SU-DHL-6 (cell line): ENCODE measurements around the gene MKKS.

Experiments used
- H2AFZ ChIP-seq: fragments of 200-600 bp; sonication (generic); 2 replicates; pipeline ENCODE4 v1.6.1; 2014; ENCODE audit warnings: low read depth, mild to moderate bottlenecking, moderate library complexity, mixed read lengths, antibody characterized with exemption, low read length; ENCODE audit not compliant: severe bottlenecking
- H3F3A ChIP-seq: fragments of 200-600 bp; shearing (Covaris generic); 2 replicates; pipeline ENCODE4 v1.6.0; 2016; ENCODE audit warnings: antibody characterized with exemption, mild to moderate bottlenecking; ENCODE audit not compliant: insufficient read depth
- H3K27ac ChIP-seq: fragments of 200-600 bp; sonication (generic); 2 replicates; pipeline ENCODE4 v1.5.1; 2016; ENCODE audit warnings: low read depth, mild to moderate bottlenecking, low read length, moderate library complexity, mixed read lengths
- H3K27me3 ChIP-seq: fragments of 200-600 bp; sonication (generic), shearing (Covaris generic); 2 replicates; pipeline ENCODE4 v1.6.0; 2014; ENCODE audit warnings: mild to moderate bottlenecking, low read length
- H3K36me3 ChIP-seq: fragments of 200-600 bp; sonication (generic); 2 replicates; pipeline ENCODE4 v1.6.1; 2014; ENCODE audit warnings: mild to moderate bottlenecking, low read length, mixed read lengths
- H3K4me2 ChIP-seq: fragments of 300-600, 200-600 bp; shearing (Covaris generic), sonication (generic); 2 replicates; pipeline ENCODE4 v1.6.0; 2014; ENCODE audit warnings: low read length, low read depth, mild to moderate bottlenecking; ENCODE audit not compliant: poor library complexity, severe bottlenecking
- H3K4me3 ChIP-seq: fragments of 200-600 bp; sonication (generic); 2 replicates; pipeline ENCODE4 v1.5.1; 2014; ENCODE audit warnings: antibody characterized with exemption, low read length, mild to moderate bottlenecking, mixed read lengths; ENCODE audit not compliant: insufficient read depth, poor library complexity, severe bottlenecking
- H3K79me2 ChIP-seq: fragments of 200-600 bp; sonication (generic); 2 replicates; pipeline ENCODE4 v1.6.1; 2014; ENCODE audit warnings: mild to moderate bottlenecking, low read length, moderate library complexity; ENCODE audit not compliant: insufficient read depth
- H3K9ac ChIP-seq: fragments of 200-600 bp; sonication (generic); 2 replicates; pipeline ENCODE4 v1.7.0; 2014; ENCODE audit warnings: mild to moderate bottlenecking, low read length
- H3K9me2 ChIP-seq: fragments of 200-600 bp; sonication (generic); replicated peaks from 2 replicates; pipeline ENCODE4 v1.6.1; 2014; ENCODE audit warnings: low read length; ENCODE audit not compliant: insufficient read depth
- H3K9me3 ChIP-seq: fragments of 200-600 bp; sonication (generic); 2 replicates; pipeline ENCODE4 v1.6.1; 2014; ENCODE audit warnings: low read length, mixed read lengths; ENCODE audit not compliant: insufficient read depth
- H4K20me1 ChIP-seq: fragments of 200-600 bp; sonication (generic); 2 replicates; pipeline ENCODE4 v1.6.1; 2014; ENCODE audit warnings: low read depth, mild to moderate bottlenecking, antibody characterized with exemption, low read length, moderate library complexity, mixed read lengths
- CTCF ChIP-seq: fragments of 200-600 bp; sonication (generic); IDR thresholded peaks from one replicate; pipeline ENCODE4 v1.5.1; 2017; ENCODE audit warnings: antibody characterized with exemption, mild to moderate bottlenecking, low read length, moderate library complexity; ENCODE audit not compliant: insufficient read depth, poor library complexity, severe bottlenecking
- EZH2phosphoT487 ChIP-seq: fragments of 200-600 bp; sonication (generic), shearing (Covaris generic); conservative IDR thresholded peaks from 2 replicates; pipeline ENCODE4 v1.6.1; 2018; ENCODE audit warnings: mild to moderate bottlenecking, antibody characterized with exemption, low read length, moderate library complexity, mixed read lengths

Gene MKKS

GRCh38 chr20:10462516-10462915 is 28.5 kb upstream of the MKKS start:
- no peak overlapping the region for H3K27ac ChIP-seq
- no peaks in the 10 kb centered on the region for H3K9me3 ChIP-seq
- no peak overlapping the region for H3K9ac ChIP-seq
- no peaks in the 10 kb centered on the region for H3K27me3 ChIP-seq
- peaks cover 39% of the 10 kb centered on the region for H3K79me2 ChIP-seq
- H4K20me1 ChIP-seq: no peaks in the 10 kb centered on the region
- no peaks in the 10 kb centered on the region for H3F3A ChIP-seq
- H3K4me2 ChIP-seq: no peak overlapping the region
- H2AFZ ChIP-seq: no peak overlapping the region
- TF ChIP-seq CTCF (no peak), EZH2phosphoT487 (no peak)
- H3K36me3 ChIP-seq: 0 out of 2 replicates have a peak, but pooled peaks cover 3% of the 10 kb centered on the region
- H3K9me2 ChIP-seq: no peaks in the 10 kb centered on the region
- no peak overlapping the region for H3K4me3 ChIP-seq

GRCh38 chr20:10461495-10461894 is 27.5 kb upstream of the MKKS start:
- H4K20me1 ChIP-seq: no peaks in the 10 kb centered on the region
- no peaks in the 10 kb centered on the region for H3K9me3 ChIP-seq
- H2AFZ ChIP-seq: no peak overlapping the region
- no peaks in the 10 kb centered on the region for H3K27me3 ChIP-seq
- H3K27ac ChIP-seq: no peak overlapping the region
- 0 out of 2 replicates have a peak, but pooled peaks cover 3% of the 10 kb centered on the region for H3K36me3 ChIP-seq
- no peaks in the 10 kb centered on the region for H3F3A ChIP-seq
- TF ChIP-seq CTCF (no peak), EZH2phosphoT487 (no peak)
- no peak overlapping the region for H3K9ac ChIP-seq
- no peaks in the 10 kb centered on the region for H3K9me2 ChIP-seq
- H3K4me2 ChIP-seq: no peak overlapping the region
- peaks cover 46% of the 10 kb centered on the region for H3K79me2 ChIP-seq
- H3K4me3 ChIP-seq: no peak overlapping the region

DNA sequence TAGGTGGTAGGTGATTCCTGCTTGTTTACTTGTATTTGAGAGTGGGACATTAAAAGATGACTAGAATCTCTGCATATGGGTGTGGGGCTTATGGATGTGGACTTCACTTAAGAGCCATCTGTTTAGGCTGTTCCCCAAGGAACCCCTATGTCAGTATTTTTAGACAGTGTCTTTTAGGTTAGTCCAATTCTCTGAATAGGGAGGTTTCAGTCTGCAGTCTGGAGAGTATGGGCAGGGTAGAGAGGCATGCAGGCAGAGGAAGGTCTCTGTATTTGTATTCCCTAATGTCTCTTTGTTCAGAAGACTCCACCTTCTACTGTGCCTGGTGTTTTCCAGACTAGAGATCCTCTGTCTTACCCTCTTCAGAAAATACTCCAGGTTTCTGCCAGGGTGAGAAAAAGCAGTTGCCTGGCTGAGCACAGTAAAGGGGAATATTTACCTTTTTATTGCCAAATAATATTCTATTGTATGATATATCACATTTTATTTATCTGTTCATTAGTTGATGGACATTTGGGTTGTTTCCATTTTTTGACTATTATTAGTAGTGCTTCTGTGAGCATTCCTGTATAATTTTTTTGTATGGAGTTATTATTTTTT is 20.2 kb upstream of the MKKS start:
- Histone ChIP-seq H4K20me1 (no peaks in the 10 kb centered on the region), H3K4me2 (peak overlapping the region; percentile 58), H3K27me3 (no peaks in the 10 kb centered on the region), H3K79me2 (peaks cover 53% of the 10 kb centered on the region), H3K27ac (peak overlapping the region; percentile 64), H3K9me2 (no peaks in the 10 kb centered on the region), H3K9ac (no peak overlapping the region), H3K36me3 (no peaks in the 10 kb centered on the region), H3F3A (peaks cover 8% of the 10 kb centered on the region; the same call in 1 of the 2 replicates), H3K9me3 (no peaks in the 10 kb centered on the region), H2AFZ (no peak overlapping the region), H3K4me3 (no peak overlapping the region)
- no peak for TF ChIP-seq EZH2phosphoT487
- no peak for TF ChIP-seq CTCF
